HepG2 (cell line): ENCODE data around the gene SIK3. TPM values are rescaled to one million over a fixed set of nuclear protein-coding genes. Genes with fewer than 3 reads are reported as not detected.

Experiments used
- CBX2 ChIP-seq, 2 experiments: fragments of 200-600 bp in 1 of 2; sonication (generic); formaldehyde crosslinking in 1 of 2; IDR thresholded peaks; 2 replicates each; pipeline versions ENCODE4 v1.7.0 to v1.8.1; 2018 to 2022; ENCODE audit warnings: low read depth in 2 of 2, low read length in 1 of 2, mild to moderate bottlenecking in 1 of 2, missing genetic modification reagents in 1 of 2
- HDAC6 ChIP-seq: fragments of 200-600 bp; sonication (generic); IDR thresholded peaks from 2 replicates; pipeline ENCODE4 v1.7.0; 2017; ENCODE audit warnings: mild to moderate bottlenecking, antibody characterized with exemption, low read length, low read depth
- KDM4B ChIP-seq: sonication (generic); formaldehyde crosslinking; IDR thresholded peaks from 2 replicates; pipeline ENCODE4 v1.4.0; 2020; ENCODE audit warnings: missing genetic modification reagents
- MBNL3 ChIP-seq: fragments of 250-450 bp; sonication (Bioruptor Pico); conservative IDR thresholded peaks from 2 replicates; pipeline ENCODE4 v1.8.0; 2022; ENCODE audit warnings: mild to moderate bottlenecking, inconsistent platforms
- NRL ChIP-seq: sonication (generic); formaldehyde crosslinking; IDR thresholded peaks from 2 replicates; pipeline ENCODE4 v1.5.0; 2020; ENCODE audit warnings: missing genetic modification reagents, mild to moderate bottlenecking, moderate library complexity, borderline replicate concordance
- PHB2 ChIP-seq: fragments of 450-650 bp; IDR thresholded peaks from 2 replicates; pipeline ENCODE4 v1.6.1; 2018; ENCODE audit not compliant: partially characterized antibody
- POLR2A ChIP-seq, 2 experiments: IDR thresholded peaks; 2 replicates each; pipeline ENCODE4 v1.6.1; 2011; ENCODE audit warnings: low read depth in 2 of 2, low read length in 2 of 2, mild to moderate bottlenecking in 1 of 2, moderate library complexity in 1 of 2; ENCODE audit not compliant: insufficient read depth in 1 of 2
- SMAD1 ChIP-seq: sonication (generic); formaldehyde crosslinking; IDR thresholded peaks from 2 replicates; pipeline ENCODE4 v1.4.0; 2020; ENCODE audit warnings: missing genetic modification reagents, low read depth, mild to moderate bottlenecking, borderline replicate concordance
- SNAPC4 ChIP-seq: sonication (generic); formaldehyde crosslinking; IDR thresholded peaks from 2 replicates; pipeline ENCODE4 v1.4.0; 2020; ENCODE audit warnings: mild to moderate bottlenecking, missing genetic modification reagents
- SP2 ChIP-seq: sonication (generic); formaldehyde crosslinking; IDR thresholded peaks from 2 replicates; pipeline ENCODE4 v1.5.1; 2020; ENCODE audit warnings: mild to moderate bottlenecking, missing genetic modification reagents
- TMF1 ChIP-seq: sonication (generic); formaldehyde crosslinking; IDR thresholded peaks from 2 replicates; pipeline ENCODE4 v1.8.1; 2022; ENCODE audit warnings: low read depth, missing genetic modification reagents
- TOPORS ChIP-seq: sonication (generic); formaldehyde crosslinking; IDR thresholded peaks from 2 replicates; pipeline ENCODE4 v1.8.0; 2023; ENCODE audit warnings: mild to moderate bottlenecking, missing genetic modification reagents
- TSC22D2 ChIP-seq: sonication (generic); formaldehyde crosslinking; IDR thresholded peaks from 2 replicates; pipeline ENCODE4 v1.5.1; 2020; ENCODE audit warnings: missing genetic modification reagents, mild to moderate bottlenecking, borderline replicate concordance
- ZBTB3 ChIP-seq: sonication (generic); formaldehyde crosslinking; IDR thresholded peaks from 2 replicates; pipeline ENCODE4 v1.4.0; 2020; ENCODE audit warnings: low read depth, mild to moderate bottlenecking, moderate library complexity, missing genetic modification reagents, borderline replicate concordance
- ZBTB44 ChIP-seq: sonication (generic); formaldehyde crosslinking; IDR thresholded peaks from 2 replicates; pipeline ENCODE4 v1.4.0; 2020; ENCODE audit warnings: missing genetic modification reagents
- ZNF263 ChIP-seq: sonication (generic); formaldehyde crosslinking; IDR thresholded peaks from 2 replicates; pipeline ENCODE4 v1.4.0; 2020; ENCODE audit warnings: missing genetic modification reagents
- ZNF275 ChIP-seq: sonication (generic); formaldehyde crosslinking; IDR thresholded peaks from 2 replicates; pipeline ENCODE4 v1.8.0; 2022; ENCODE audit warnings: missing genetic modification reagents, mild to moderate bottlenecking, inconsistent platforms, borderline replicate concordance
- ZNF431 ChIP-seq: sonication (generic); formaldehyde crosslinking; IDR thresholded peaks from 2 replicates; pipeline ENCODE4 v1.9.0; 2022; ENCODE audit warnings: missing genetic modification reagents, low read depth, mild to moderate bottlenecking, borderline replicate concordance
- ZNF598 ChIP-seq: sonication (generic); formaldehyde crosslinking; IDR thresholded peaks from 2 replicates; pipeline ENCODE4 v1.5.1; 2020; ENCODE audit warnings: mild to moderate bottlenecking, missing genetic modification reagents, borderline replicate concordance
- ZNF644 ChIP-seq: IDR thresholded peaks from 2 replicates; pipeline ENCODE4 v1.6.1; 2016; ENCODE audit warnings: low read depth
- ZNF709 ChIP-seq: sonication (generic); formaldehyde crosslinking; IDR thresholded peaks from 2 replicates; pipeline ENCODE4 v1.5.0; 2020; ENCODE audit warnings: mild to moderate bottlenecking, missing genetic modification reagents
- polyA plus RNA-seq, 8 experiments: library from polyadenylated mRNA; depleted of rRNA in 3 of 8; stranded (reverse) in 7 of 8; unstranded in 1 of 8; fragments of >200 nt; fragmentation: Illumina TruSeq in 4 of 8; extraction: Trizol in 4 of 8; gene quantifications; 2 replicates each; pipeline versions ENCODE4 v1.2.1 to v1.2.3, GENCODE V29; 2011 to 2016; ENCODE audit warnings: low read depth in 4 of 8, missing spikeins in 1 of 8, mixed read lengths in 1 of 8; ENCODE audit not compliant: insufficient read depth in 1 of 8
- total RNA-seq, 5 experiments: library from RNA; depleted of rRNA; stranded (reverse); fragments of >200 nt; fragmentation: Illumina TruSeq; extraction: Trizol; gene quantifications; 2 replicates each; pipeline ENCODE4 v1.2.3, GENCODE V29; 2016; ENCODE audit warnings: low read depth in 1 of 5

Gene SIK3
- total and polyA plus RNA-seq, 2 of the 13 experiments (the other 11 are each of a cell fraction or from before 2014, with no cell fraction given): 5.7 to 9.8 TPM

- peak; percentile 31; the same call in 1 of the 2 replicates for TF ChIP-seq SP2 (CRISPR knock-in tag)
- TF ChIP-seq CBX2 (IDR thresholded peaks at IDR 0.05; ENCODE audit: low read depth, low read length): no peak
- TF ChIP-seq CBX2 (CRISPR knock-in tag; IDR thresholded peaks at IDR 0.05; ENCODE audit: low read depth): no peak
- TF ChIP-seq TMF1 (CRISPR knock-in tag): peak; percentile 21; the same call in 1 of the 2 replicates
- TF ChIP-seq ZBTB3: no peak
- TF ChIP-seq HDAC6: 0 out of 2 replicates have a peak, but pooled peaks have one; percentile 13
- TF ChIP-seq ZNF644: no peak
- no peak for TF ChIP-seq MBNL3 (CRISPR knock-in tag)
- no peak for TF ChIP-seq SNAPC4
- no peak for TF ChIP-seq ZBTB44 (CRISPR knock-in tag)
- no peak for TF ChIP-seq SMAD1 (CRISPR knock-in tag)
- 0 out of 2 replicates have a peak, but pooled peaks have one; percentile 20 for TF ChIP-seq TOPORS
- peak; percentile 25; the same call in 1 of the 2 replicates for TF ChIP-seq KDM4B (CRISPR knock-in tag)
- TF ChIP-seq ZNF709 (CRISPR knock-in tag): peak; percentile 34; the same call in 1 of the 2 replicates
- TF ChIP-seq NRL (CRISPR knock-in tag): no peak; the same call in 1 of the 2 replicates
- TF ChIP-seq ZNF598 (CRISPR knock-in tag): 0 out of 2 replicates have a peak, but pooled peaks have one; percentile 67
- TF ChIP-seq ZNF275 (CRISPR knock-in tag): no peak
- no peak for TF ChIP-seq ZNF431
- no peak for TF ChIP-seq PHB2
- no peak; a peak in 1 of 4 replicates for TF ChIP-seq POLR2A (IDR thresholded peaks at IDR 0.05; ENCODE audit: insufficient read depth in 1 of 2, low read depth in 2 of 2, low read length in 2 of 2)
- TF ChIP-seq TSC22D2 (CRISPR knock-in tag): peak; percentile 33; the same call in 1 of the 2 replicates
- peak; percentile 37; the same call in 1 of the 2 replicates for TF ChIP-seq ZNF263
These were observed 262.2 kb downstream of the SIK3 start (continued) for GRCh38 chr11:116835791-116836631.
